Stimulated activated CD4-positive, alpha-beta T cell treated with anti-CD3 and anti-CD28 coated beads, Interleukin-12 subunit alpha, Interleukin-12 subunit beta, amount 100 ng/mL, for 4 hours (primary cell): Measurements from ENCODE around the gene ZPLD1.

ENCODE experiments used
- DNase-seq: peaks from one replicate; pipeline ENCODE4 v3.0.0-alpha.2; 2020

The ZPLD1 gene

DNA sequence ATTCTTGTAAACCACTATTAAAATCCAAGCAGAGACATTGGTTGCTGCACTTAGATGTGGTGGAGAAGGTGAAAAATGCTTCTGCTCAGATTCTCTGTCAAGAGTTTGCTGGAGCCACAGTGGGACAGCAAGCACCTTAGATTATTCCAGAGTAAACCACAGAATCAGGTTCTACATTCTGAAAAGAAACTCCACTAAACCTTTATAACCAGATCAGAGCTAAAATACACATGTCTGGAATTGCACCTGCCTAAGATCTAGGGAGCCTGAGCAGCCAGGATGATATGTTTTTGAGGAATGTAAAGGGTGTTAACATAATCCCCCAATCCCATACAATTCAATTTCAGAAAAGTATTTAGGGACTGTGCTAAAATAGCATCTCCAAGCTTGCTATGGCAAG lies at the start of gene ZPLD1:
TSS of gene ZPLD1 (plus strand) at position 301 of the 400 bp plus-strand sequence. CDS start 3,473 bp downstream, outside the sequence.
- DNase-seq = no peak

DNA sequence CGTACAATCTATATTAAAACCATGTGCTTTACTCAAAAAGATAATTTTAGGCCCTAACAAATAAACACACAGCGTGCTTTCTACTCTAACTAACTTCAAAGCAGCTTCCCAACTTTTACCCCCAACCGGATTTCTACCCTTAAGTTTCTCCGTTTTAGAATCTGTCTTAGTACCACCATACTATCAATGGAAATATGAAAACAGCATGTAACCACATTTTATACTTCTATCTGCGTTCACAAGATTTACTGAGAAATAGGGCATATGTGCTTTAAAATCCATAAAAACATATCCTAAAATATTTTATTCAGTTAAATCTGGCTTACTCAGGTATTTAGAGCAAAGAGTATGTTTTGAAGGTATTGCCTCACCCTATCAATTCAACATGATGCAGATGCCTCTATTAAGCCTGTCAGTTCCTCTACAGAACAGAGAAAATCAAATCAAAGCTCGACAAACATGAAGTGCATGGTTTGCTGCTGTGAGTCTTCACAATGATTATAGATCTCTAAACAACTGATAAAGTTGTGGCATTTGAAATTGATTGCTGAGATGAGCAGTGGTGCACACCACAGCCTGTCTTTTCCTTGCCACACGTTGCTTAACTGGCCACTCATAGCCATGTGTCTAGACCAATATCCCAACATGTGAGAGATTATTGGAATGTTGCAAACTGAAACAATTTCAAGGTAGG lies 44.5 kb upstream of the ZPLD1 start:
- no peak for DNase-seq

- DNase-seq = no peak
These were observed 43.9 kb upstream of the ZPLD1 start for GRCh38 chr3:102390916-102391315.

DNA sequence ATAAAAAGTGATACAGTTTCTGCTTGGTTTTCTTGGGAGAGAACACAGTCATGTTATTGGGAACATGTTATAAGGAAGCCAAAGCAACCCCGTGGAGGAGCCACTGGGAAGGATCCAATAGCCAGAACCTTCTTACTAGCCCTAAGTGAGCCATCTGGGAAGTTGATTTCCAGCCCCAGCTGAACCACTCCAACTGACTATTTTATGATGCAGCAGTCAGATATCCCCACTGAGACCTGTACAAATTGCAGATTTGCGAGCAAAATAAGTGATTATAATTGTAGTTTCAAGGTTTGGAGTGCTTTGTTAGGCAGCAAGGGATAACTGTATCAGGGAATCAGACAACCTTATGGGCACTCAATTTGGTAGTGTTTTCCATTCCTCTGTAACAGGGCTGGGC lies 43.3 kb upstream of the ZPLD1 start:
- DNase-seq = no peak

DNA sequence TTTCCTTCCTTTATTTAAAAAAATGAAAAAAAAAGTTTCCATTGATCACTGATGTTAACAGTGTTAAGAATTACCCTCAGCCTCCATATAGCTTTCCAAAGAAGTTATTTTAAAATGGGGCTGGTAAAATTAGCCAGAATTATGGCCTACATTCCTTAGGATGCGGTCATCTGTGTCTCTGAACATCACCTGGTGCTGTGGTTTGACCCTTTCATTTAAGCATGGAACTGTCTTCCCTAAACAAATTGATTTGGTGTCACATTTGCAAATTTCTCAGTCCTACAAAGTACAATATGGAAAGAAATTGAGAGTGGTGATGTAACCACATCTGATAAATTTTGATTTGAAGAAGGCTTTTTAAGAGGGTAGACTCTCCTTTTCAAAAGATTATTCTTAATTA lies 40.3 kb upstream of the ZPLD1 start:
- DNase-seq = no peak

- no peak for DNase-seq
These were observed 36.6 kb upstream of the ZPLD1 start for GRCh38 chr3:102398176-102398575.

DNA sequence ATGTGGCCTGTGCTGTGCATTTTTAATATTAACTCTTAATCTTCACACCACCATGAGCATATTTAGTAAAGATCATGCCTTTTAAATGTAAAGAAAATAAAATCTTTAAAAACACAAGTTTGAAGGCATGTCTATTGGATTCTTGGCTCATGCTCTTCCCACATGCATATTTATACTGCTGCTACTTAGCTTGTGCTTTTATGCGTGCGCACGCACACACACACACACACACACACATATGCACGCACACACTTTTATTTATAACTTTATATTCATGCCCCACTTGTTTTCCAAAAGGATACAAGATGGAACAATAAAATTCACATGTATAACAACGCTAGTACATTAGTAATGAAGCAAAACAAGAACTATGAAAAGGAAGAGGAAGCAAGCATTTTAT lies 36.1 kb upstream of the ZPLD1 start:
- DNase-seq = no peak

- no peak for DNase-seq
These were observed 34.7 kb upstream of the ZPLD1 start for GRCh38 chr3:102400142-102400541.

- DNase-seq = no peak
These were observed 34.0 kb upstream of the ZPLD1 start for GRCh38 chr3:102400766-102401165.

DNA sequence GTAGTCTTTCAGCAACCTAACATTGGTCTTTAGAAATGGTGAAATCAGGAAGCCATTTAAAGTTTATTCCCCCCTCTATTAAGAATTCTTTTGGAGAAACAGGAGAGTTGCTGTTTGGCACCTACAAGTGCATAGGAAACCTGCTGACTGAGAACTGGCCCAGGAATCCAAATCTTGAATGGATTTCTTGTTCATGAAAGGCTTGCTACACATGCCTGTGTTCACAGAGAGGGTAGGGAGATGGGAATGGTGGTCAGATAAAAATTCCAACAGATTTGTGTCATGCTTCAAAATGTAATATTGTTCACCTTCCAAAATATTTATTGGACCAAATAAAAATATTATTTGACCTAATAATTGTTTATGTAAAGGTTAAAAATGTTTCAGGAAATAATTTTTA lies 24.2 kb upstream of the ZPLD1 start:
- DNase-seq = no peak

- DNase-seq = no peak
These were observed 19.3 kb upstream of the ZPLD1 start for GRCh38 chr3:102415553-102415952.

GRCh38 chr3:102419786-102420185 lies 15.0 kb upstream of the ZPLD1 start:
- no peak for DNase-seq

GRCh38 chr3:102441832-102442231 lies 7.0 kb downstream of the ZPLD1 start:
- no peak for DNase-seq

DNA sequence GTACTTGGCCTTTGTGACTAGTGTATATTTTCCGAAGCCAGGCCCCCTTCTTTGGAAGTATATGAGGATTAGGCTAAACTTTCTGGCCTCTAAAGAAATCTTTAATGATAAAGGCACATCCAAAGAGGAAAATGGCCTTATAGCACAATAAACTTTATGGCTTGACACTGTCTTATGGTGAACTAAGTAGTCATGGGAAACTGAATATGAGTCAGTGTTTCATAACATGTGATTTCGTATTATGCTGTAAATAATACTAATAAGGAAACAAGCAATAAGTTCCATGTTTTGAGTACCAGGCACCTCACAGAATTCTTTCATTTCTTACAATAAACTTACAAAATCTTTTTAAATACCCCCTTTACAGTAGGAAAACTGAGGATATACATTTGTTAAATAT lies 8.2 kb downstream of the ZPLD1 start:
- DNase-seq = no peak

- DNase-seq = no peak
These were observed 9.3 kb downstream of the ZPLD1 start for GRCh38 chr3:102444101-102444500.

- DNase-seq = no peak
These were observed 12.5 kb downstream of the ZPLD1 start for GRCh38 chr3:102447272-102447671.

GRCh38 chr3:102449341-102449740 lies 14.5 kb downstream of the ZPLD1 start:
- DNase-seq = no peak

GRCh38 chr3:102449930-102450329 lies 15.1 kb downstream of the ZPLD1 start:
- DNase-seq = no peak

- DNase-seq = no peak
These were observed 16.2 kb downstream of the ZPLD1 start for GRCh38 chr3:102450976-102451375.

GRCh38 chr3:102451543-102451942 lies 16.7 kb downstream of the ZPLD1 start:
- DNase-seq = no peak

DNA sequence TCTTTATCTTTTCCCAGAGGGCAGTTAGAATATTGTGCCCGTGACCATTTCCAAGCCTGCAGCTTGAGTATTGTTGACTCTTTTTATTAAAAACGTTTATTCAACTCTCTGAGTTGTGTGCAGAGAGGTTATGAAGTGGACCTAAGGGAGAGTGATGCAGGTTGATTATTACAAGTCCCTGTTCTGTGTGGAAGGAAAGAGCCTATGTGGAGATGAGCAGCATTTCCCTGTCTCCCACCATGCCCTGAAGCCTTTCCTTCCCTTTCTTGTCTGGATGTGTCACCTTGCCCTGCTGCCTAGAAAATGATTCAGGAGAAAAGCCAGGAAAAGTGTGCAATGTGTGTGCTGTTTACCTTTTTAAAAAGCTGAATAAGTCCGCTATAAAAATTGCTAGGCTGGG lies 19.4 kb downstream of the ZPLD1 start:
- DNase-seq = no peak

DNA sequence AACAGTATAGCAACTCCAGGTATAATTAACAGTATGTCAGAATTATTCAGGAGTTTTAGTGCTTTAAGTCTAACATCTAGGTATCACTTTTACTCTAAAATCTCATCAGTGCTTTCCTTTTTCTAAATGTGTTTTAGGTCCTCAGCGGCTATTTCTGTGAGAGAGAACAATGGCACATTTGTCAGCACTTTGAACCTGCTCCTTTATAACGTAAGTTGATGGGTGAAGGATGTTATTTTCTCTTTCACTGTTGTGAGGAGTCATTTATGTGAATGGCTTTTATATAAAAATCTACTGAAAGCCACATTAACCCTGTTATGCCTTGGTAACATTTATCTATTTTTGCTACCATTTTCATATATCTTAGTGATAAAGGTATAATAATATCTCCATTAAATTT lies 22.8 kb downstream of the ZPLD1 start:
- DNase-seq = no peak

DNA sequence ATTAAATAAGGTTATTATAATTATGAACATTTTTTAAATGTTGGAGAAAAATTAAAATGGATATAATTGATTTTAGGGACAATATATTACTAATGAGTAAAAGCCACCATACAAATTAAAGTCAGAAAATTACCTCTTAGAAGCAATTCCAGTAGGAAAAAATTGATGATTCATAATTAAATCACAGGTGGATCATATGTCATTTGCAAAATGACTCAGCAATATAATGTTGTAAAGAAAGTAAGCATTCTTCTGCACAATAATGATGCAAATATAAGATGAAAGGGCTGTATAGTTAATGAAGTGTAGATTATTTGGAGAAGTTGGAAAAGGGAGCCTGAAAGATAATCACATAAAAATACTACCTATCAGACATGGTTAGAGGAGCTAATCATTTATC lies 25.8 kb downstream of the ZPLD1 start:
- no peak for DNase-seq

DNA sequence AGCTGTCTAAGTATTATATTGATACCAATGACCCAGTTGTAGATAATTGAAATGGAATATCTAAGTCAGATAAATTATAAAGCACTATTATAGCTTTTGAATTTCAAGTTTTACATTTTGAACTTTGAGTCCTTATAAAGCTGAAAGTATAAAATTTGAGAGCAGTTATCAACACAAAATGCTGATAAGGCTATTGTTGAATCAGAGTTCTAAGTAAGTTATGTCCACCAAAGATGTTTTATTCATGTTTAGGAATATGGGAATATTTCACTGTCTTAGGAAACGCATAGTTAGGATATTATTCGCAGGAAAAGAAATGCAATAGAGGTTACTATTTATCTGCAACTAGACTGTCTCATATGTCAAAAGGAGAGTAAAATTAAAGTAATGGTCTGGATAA lies 29.4 kb downstream of the ZPLD1 start:
- DNase-seq = no peak

DNA sequence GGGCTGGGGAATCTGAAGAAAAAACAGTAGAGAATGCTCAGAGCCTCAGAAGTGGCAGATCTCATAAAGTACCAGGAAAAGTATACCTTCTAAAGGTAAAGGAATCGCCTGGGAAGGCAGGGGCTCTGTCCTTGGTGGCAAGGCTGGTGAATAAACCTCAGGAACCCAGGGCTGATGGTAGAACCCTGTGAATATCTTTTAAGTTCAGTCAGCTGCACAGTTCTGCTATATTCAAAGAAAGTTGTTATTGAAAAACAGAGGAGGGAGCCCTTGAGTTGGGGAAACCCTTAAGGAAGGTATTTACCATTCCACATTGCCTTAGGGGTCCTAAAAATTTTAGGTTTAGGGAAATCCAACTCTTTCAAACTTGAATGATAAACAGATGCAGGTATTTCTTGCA lies 31.2 kb downstream of the ZPLD1 start:
- DNase-seq = no peak

GRCh38 chr3:102470066-102470465 lies 35.3 kb downstream of the ZPLD1 start:
- DNase-seq = no peak
